ENCODE measurements around the gene STAT5A.

STAT5A gene

GRCh38 chr17:42268236-42268635, 20.1 kb upstream of the STAT5A start:
- no peak for DNase-seq (ENCODE audit: low read depth in 2 of 2)

- DNase-seq (ENCODE audit: low read depth in 2 of 2), result no peak
Observed at GRCh38 chr17:42270170-42270535, 18.1 kb upstream of the STAT5A start.

DNA sequence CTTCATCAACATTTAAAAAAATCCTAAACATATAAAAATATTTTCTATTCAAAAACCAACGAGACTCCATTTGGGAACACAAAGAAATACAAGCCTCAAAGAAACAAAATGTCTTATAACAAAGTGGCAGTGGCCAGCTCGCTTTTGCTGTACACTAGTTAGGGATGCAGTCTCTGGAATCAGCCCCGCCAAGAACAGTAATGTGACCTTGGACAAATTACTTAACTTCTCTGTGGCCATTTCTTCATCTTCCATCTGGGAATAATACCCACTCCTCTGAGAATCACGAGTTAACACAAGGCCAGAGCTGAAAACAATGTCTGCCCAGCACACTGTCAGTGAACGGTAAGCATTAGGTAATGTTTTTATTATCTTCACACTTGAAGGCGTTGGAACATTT, 17.7 kb upstream of the STAT5A start:
- DNase-seq (ENCODE audit: low read depth in 2 of 2), result no peak

- DNase-seq (ENCODE audit: low read depth in 2 of 2), result no peak
Observed at GRCh38 chr17:42271006-42271778, 17.1 kb upstream of the STAT5A start.

- no peak for DNase-seq (ENCODE audit: low read depth in 2 of 2)
Observed at GRCh38 chr17:42271779-42272035, 16.6 kb upstream of the STAT5A start.

DNA sequence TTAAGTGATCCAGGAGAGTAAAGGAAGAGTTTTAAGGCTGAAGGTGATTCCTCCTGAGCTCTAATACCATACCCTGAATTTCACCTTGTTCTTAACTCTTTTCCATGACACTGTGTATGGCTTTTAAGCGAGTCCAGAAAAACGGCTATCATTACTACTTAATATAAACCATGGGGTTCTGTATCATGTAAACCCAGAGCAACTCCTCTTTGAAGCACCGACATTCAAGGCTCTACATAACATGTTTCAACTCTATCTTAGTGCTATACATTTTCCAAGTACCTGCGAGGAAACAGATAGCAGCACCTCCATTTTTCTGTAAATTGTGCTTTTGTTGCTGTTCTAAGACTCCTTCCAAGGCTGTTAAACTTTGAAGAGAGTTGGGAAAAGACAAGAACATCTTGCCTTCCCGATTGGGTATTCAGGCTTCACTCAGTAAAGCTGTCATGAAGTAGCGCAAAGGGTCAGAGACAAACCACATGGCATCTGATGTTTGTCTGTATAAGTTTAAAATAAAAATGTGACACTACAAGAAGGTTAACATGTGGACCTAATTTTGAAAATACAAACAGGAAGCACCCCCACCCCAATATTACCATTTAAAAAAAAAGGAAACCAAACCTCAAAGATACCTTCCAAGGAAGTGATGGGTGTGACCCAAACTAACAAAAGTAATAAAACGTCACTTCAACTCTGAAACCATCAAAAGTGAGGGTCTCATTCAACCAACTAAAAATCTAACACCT, 16.0 kb upstream of the STAT5A start:
- no peak for DNase-seq (ENCODE audit: low read depth in 2 of 2)

DNA sequence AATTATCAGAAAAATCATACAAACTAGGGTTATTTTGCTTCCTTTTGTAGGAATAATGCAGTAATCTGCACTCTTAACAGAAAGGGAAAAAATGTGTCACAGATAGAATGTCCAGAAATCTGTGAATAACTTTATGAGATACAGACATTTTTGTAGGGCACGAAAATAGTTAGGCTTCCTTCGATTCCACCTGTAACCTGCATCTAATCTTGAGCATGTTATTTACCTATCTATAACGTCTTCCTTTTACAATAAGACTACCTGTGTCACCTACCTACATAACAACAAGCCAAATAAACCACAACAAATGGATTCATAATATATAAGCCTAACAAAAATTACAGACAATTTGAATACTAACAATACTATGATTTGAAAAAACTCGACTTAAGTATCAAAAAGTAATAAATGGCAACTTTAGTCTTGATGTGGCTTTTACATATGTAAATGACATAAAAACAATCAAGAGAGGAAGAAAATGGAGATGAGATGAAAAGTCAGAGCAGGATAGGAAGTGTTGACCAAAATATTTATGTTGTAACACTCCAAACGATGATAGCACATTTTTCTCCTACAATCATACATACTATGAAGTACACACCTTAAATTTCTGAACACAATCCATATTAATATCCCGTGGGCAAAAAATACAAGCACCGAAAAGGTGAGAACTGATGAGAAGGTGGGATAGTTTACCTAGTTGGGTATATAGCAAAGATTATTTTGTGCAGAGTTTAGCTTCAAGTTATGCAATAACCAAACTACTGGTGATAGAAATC, 14.6 kb upstream of the STAT5A start:
- DNase-seq (ENCODE audit: low read depth in 2 of 2), result no peak

DNA sequence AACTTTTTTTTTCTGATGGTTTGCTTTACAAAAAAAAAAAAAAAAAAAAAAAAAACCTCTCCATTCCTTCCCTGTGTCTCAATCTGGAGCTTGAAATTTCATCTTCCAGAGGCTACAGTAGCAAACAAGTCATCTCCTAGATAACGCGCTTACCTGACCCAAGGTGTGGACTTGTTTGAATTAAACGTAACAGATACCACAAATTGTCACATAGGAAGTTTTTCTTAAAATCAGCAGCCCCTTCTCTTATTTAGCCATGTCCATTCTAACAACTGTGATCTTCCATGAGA, 14.1 kb upstream of the STAT5A start:
- DNase-seq (ENCODE audit: low read depth in 2 of 2), result no peak

- no peak for DNase-seq (ENCODE audit: low read depth in 2 of 2)
Observed at GRCh38 chr17:42274812-42275526, 13.3 kb upstream of the STAT5A start.

DNA sequence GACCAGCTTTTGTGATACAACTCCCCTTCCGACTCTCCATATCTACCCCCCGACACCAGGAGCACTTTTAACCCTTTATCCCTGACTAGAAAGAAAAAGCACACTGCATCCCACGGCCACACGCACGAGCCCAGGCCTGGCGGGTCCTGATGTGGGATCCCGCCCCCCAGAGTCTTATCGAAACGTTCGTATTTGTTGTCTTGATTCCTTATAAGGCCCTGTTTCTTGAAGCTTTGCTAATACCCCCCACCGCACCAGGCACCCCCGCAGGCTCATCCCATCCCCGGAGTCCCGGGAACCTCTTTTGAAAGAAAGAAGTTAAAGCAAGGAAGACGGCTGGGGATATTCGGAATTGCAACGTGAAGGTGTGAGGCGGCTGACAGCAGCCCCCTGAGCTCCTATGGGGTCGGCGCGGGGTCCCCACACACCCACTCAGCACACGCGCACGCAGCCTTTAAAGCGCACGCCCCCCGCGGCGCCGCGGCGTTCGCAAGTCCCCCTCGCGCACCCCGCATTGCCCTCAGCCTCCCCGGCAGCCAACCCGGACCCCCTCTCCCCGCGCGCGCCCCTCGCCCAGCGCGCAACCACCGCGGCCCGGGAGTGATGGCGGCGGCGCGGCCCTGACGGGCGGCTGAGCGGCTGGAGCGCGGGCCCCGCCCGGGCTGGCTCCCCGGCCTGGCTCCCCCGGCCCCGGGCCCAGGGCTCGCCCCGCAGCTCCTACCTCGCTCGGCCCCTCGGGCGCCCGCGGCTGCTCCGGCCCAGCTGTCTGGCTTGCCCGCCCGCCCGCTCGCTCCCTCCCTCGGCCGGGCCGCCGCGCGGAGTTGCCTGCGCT, 12.6 kb upstream of the STAT5A start:
- DNase-seq (ENCODE audit: low read depth in 2 of 2), result no peak

- peak; percentile 38 to 41 for DNase-seq (ENCODE audit: low read depth in 2 of 2)
Observed at GRCh38 chr17:42276359-42276608, 12.0 kb upstream of the STAT5A start, which contains the start of gene STAT5B. Gene STAT5B (minus strand): TSS chr17:42276391. CDS start chr17:42232127, 44,264 bp downstream.

- no peak for DNase-seq (ENCODE audit: low read depth in 2 of 2)
Observed at GRCh38 chr17:42276609-42277341, 11.5 kb upstream of the STAT5A start.

GRCh38 chr17:42277342-42277712, 11.0 kb upstream of the STAT5A start:
- no peak for DNase-seq (ENCODE audit: low read depth in 2 of 2)

GRCh38 chr17:42279776-42280630, 8.3 kb upstream of the STAT5A start:
- DNase-seq (ENCODE audit: low read depth in 2 of 2), result no peak

DNA sequence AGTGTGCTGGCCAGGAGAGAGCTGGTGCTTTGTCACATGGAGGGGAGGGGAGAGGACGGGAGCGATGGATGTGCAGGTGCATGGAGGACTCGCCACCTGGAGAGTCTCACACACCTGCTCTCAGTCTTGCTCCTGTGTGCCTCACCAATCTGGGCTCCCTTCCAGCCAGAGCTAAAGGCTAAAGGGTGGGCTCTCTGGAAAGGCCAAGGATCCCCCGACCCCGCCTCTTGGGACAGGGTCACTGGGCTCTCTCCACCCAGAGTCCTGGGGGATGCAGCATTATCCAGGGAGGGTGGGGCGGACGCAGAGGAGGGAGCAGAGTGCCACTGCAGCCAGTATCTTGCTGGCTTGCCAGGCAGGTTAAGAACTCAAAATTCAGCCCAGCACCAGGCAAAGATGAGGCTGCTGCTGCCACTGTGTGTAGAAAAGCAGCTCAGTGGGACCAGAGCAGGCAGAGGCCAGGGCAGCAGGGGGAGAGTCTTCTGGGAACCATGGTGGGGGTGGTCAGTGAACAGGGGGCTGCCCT, 6.7 kb upstream of the STAT5A start:
- no peak for DNase-seq (ENCODE audit: low read depth in 2 of 2)

GRCh38 chr17:42282478-42283080, 5.7 kb upstream of the STAT5A start:
- no peak for DNase-seq (ENCODE audit: low read depth in 2 of 2)

GRCh38 chr17:42283241-42284023, 4.9 kb upstream of the STAT5A start:
- no peak for DNase-seq (ENCODE audit: low read depth in 2 of 2)

DNA sequence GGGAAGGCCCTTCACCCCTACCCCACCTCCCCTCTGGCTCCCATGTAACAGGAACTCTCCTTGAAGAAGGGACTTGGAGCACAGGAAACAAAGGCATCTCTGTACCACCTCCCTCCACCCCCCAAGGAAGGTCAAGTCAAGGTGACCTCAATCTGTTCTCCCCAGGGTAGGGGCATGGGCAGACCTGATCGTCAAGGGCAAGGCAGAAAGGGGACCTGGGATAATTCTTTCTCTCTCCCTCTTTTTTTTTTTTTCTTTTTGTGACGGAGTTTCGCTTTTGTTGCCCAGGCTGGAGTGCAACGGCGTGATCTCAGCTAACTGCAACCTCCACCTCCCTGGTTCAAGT, 4.3 kb upstream of the STAT5A start:
- DNase-seq (ENCODE audit: low read depth in 2 of 2), result no peak

GRCh38 chr17:42284566-42284965, 3.7 kb upstream of the STAT5A start:
- no peak for DNase-seq (ENCODE audit: low read depth in 2 of 2)
